C1 segment of cervical spinal cord (tissue), 14 donors: Measurements from ENCODE around the gene ZNF423.

Source experiments
- DNase-seq, 14 donors: peaks; one replicate each; lab custom pipeline; 2025; lab: John Stamatoyannopoulos, UW

ZNF423 gene

DNA sequence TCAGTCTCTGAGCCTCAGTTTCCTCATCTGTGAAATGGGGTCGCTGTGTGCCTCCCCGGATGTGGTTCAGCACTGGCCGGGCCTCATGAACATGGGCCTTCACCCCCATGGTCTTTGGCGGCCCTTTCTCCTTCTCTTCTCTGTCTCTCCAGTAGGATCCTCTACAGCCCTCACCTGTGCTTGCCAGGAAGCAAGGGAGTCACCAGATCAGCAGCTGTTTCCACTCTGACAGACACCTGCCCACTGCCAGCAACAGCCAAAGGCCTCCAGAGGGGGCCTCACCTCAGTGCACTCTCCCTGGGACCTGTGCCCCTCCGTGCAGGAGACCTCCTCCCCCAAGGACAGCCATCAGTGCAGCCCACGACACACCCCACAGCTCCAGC, 392.9 kb downstream of the ZNF423 start:
- no peak for DNase-seq

DNA sequence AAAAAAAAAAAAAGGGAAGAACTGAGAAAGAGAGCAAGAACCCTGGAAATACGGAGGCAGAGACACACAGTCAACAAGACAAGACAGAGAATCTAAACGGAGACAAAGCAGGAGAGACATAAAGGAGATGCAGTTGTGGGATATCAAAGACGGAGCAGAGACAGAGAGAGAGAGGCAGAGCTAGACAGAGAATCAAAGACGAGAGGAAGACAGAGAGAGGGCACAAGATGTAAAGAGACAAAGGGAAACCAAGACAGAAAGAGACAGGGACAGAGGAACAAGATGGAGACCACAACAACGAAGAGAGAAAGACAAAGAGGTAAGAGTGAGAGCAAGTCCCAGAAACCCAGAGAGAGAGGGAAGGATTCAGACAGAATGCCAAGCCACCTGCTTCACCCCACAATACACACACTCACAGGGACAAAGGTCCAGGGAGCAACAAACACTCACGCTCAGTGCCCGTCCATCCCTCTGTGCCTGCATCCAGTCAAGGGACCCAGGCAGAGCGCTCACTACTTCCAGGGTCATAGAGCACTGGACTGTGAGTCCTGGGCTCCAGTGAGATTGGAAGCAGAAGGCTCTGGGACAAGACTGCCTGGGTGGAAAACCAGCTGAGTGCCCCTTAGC, 393.4 kb downstream of the ZNF423 start:
- no peak for DNase-seq

DNA sequence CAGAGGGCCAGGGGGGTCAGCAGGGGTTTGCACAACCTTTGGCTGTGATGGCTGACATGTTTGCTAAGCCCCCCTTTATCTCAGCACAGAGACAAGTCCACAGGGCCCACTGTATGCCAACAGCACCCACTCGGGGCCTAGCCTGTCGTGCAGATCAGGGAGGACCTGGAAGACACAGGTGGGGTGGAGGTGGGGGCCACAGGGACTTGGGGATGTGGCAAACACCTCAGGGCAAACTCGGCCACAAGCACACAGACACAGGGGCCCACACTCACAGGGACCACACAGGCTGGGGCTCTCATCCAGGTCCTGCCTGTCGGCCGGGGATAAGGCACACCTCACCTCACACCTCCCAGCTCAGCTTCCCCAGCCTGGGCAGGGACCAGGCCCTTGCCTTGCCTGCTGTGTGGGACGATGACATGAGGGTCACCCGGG, 394.4 kb downstream of the ZNF423 start:
- no peak for DNase-seq

DNA sequence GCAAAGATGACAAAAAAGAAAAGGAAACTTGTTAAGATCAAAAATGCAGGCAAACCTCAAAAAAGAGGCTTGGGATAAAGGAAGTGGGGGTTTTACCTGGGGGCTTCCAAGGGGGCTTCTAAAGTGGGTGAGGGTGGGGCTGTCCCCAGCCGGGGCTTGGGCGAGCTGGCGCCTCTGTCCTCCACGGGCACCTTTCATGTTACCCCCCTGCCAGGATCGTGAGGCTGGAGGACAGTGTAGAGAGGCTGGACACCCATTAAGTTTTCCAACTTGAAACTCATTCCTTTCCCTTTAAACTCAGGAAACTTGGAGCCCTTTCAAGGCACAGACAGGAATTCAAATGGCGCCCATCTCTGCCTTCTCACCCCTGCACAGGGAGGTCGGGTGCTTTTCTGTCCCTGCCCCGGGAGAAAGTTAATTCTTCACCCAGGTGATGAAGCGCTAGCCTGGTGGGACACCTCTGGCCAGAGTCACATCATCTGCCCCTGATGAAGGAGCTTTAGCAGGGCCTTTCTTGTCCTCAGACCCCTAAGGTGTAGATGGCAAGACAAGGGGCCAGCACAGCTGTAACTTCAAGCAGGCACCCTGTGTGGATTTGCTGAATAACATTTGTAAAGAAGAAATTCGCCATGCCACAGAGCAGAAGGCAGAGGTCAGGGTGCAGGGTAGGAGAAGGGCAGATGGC, 395.0 kb downstream of the ZNF423 start:
- no peak for DNase-seq

DNA sequence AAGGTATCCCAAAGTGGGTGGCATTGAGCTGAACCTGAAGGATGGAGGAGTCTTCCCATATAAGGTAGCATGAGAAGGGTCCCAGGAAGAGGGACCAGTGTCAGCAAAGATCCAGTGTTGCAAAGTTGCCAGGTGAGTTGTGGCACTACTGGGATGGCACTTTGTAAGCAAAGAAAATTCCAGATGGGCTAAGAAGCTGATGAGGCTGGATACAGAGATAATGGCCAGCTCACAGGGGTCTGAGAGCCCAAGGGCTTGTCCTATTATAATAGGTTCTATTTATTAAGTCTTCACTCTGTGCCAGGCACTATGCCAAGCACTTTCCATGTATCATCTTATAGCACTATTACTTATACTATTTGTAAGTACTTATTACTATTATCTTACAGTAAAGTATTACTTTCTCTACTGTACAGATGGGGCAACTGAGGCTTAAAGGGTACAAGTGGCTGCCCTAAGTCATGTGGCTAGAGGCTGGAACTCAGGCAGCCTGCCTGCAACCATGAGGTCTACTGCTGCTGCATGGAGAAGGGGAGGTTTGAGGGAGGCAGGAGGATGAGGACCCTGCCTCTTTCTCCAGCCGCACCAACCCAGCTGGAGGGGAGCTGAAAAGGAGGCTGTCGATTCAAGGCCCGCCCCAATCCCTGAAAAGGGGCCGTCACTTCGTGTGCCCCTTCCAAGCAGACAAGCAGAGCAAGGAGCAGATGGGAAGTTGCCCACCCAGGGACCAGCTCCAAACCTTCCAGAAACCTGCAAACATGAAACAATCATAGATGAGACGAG, 395.8 kb downstream of the ZNF423 start:
- no peak for DNase-seq

DNA sequence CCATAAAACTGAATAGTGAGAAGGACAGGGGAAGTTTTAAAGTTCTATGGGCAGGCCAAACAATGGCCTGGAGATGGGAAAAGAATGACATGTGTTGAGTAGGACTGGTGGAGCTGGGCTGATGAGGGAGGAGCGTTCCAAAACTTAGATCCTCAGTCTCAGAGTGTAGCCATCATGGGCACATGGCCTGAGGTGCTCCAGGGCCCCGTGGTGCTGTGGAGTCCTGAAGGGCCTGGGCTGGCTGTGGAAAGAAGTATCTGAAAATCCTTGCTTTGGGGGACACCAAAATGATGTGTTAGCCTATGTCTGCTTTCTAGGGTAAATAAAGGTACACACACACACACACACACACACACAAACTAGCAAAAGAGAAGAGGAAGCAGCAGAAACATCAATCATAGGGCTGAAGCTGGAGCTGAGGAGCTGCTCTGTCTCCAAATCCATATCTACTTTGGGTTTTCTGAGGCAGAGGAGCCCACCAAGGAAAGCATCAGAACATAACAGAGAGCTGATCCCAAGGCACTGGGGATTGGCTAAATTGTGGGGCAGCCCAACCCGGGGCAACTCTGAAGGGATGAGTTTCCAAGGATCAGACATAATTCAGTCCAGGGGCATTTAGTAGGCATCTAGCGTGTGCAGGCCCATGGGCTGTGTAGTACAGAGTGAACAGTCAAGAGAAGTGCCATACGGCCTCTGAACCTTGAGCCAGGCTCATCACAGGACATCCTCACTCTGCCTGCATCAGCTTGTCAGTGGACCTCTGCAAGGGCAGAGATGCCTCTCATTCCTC, 397.1 kb downstream of the ZNF423 start:
- no peak for DNase-seq

DNA sequence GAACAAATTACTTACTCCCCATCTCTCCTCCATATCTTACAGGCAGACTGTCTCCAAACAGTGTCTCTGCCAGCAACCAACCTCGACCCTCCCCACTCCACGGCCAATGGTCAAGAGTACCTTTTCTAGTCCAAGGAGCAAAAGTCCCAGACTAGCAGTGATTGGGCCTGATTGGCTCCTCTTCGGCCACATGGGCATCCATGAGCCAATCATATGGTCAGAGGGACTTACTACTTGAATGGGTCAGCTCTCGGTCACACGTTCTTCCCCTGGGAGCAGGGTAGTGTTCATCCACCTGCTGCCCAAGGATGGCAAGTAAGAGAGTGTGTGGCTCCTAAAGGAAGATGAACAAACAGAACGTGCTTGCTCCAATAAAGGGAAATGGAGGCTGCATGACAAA, 397.7 kb downstream of the ZNF423 start:
- no peak for DNase-seq

DNA sequence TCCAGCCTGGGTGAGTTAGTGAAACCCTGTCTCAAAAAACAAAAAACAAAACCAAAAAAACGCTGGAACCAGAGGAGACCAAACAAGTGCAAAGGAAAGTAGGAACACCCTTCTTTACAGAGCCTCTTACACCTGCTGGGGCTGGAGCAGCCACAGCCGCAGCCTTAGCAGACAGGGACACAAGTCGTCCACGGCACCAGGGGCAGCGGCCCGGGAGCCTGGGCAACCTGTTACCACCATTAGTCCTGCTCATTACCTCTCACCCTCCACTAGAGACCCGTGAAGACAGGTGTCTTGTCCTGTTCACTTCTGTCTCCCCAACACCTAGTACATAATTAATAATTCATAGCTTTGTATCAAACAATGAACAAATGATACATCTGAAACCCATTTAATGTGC, 398.7 kb downstream of the ZNF423 start:
- no peak for DNase-seq

DNA sequence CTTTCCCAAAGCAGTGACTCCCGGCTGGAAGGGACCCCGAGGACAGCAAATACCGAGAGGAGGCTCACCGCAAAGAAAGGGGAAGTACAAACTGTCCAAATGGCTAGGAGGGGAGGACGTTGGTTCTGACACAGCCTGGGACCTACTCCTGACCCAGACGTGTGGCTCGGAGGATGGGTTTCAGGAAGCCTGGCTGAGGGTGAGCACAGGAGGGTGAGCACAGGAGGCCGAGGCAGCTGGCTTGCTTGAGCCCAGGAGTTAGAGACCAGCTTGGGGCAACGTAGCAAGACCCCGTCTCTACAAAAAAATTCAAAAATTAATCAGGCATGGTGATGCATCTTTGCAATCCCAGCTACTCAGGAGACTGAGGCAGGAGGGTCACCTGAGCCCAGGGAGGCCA, 399.1 kb downstream of the ZNF423 start:
- no peak for DNase-seq

DNA sequence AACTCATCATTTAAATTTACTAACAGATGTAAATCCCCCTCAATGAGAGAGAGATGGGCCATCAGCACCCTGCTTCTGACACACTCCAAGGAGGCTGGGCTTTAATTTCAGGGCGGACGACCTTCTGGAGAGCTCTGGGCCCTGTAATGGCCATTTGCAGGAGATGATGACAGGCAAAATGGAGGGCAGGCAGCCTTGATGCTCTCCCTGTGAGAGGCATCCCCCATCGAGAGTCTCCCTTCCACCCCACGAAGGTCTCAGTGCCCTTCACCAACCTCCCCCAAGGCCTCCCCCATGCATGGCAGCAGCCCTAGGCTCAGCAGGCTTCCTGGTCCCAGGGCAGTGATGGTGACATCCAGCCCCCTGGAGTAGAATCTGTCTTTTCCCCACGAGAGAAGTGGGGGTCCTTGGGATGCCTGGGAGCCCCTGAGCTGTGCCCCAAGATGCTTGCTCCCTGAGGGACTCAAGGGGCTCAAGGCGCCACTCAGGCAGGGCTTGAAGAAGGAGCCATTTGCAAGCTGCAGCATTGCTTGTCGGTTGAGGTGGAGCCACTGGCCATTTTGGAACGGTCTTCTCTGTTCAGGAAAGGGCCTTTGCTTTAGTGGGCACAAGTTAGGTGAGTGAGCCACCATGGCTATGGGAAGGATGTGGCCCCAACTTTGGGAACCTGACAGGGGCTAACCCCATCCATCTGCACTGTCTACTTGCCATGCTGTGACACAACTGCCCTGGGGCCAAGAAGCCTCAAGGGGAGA, 399.7 kb downstream of the ZNF423 start:
- DNase-seq, result no peak

DNA sequence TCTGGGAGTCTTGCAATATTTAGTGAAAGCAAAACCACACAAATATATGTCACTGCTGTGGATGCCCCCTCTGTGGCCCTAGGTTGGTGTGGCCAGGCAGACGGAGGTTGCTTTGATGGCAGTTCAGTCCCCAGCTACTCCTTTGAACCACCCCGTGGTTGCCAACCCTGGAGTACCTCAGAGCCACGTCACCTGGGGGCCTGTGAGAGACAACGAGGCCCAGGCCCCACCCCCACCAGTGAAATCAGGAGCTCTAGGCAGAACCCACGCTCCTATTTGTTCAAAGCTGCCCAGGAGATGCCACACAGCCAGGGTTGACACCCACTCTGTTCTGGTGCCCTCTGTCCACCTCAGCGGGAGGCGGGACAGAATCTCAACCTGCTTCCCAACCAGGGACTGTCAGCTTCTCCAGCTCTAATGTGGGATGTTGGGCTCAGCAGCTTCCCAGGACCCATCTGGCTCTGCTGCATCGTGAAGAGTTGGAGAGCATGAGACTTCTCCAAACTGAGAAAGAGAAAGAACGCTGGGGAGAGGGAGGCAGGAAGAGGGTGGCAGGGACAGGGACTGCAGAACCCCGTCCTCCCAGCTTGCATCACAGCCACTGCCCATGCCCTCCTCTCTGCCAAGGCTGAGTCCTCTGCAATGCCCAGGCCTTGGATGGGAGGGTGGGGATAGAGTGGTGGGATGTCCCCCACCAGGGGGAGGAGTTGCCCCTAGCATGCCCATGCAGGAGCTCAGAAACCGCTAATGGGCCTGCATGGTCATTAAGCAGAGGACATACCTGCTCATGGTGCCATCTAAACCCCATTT, 400.5 kb downstream of the ZNF423 start:
- no peak for DNase-seq

DNA sequence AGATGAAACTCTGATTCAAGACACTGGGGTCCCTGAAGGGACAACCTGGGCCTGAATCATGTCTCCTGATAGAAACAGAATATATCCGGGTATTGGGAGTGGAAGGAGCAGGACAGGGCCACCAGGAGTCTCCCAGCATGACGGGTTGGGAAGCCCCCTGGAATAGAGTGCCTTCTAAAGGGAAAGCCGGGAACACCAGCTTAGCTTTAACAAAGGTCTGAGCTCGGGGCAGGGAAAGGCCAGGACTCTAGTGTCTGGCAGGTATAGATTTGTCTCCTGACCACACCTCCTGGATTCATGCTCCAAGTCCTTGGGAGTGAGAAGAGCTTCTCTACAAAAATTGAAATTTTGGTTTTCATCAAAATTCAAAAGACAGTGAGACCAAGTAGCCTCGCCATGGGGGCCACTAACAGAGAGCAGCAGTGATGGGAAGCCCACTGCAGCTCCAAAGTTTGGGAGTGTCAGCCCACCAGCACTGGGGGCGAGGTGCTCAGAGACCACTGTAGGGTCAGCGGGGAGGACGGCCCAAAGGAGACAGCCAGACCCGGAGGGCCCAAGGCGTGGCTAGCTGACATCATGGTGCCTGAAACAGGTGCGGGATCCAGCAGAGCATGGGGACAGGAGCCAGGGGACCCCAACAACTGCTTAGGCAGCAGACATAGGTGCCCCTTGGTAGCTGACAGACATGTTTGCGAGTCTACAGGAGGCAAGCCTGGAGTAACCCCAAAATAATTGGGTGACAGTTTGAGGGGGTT, 401.3 kb downstream of the ZNF423 start:
- no peak for DNase-seq

DNA sequence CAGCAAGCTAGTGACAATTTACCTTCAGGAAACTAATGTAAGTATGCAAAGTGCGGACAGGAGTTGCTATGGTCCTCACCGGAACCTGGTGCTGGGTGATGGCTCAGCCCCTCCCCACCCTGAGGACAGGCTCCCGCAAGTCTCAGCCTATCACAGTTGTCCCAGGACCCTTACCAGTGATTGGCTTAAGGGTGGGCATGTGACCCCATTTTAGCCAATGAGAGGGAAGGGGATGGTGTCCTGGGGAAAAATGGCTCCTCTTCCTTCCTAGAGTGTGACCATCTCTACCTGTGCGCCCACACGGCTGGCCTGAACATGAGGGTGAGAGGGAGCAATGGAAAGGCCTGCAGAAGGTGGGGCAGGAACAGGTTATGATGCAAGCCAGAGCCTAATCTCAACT, 401.9 kb downstream of the ZNF423 start:
- DNase-seq, result no peak

DNA sequence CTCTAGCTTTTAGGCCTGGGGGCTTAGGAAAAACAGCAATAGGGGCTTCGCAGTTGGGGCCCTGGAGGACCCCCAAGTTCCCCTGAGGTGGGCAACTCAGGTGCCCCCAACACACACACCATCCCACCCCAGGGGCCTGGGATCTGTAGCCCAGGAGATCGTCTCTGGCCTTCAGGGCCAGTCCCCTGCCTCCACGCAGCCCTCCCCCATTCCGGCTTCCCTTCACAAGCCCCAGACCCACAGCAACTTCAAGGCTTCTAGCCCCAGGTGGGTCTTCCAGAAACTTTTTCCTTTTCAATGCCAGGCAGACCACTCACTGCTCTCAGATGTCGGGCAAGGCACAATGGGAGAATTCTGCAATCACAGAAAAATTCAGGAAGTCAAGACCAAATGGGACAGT, 402.9 kb downstream of the ZNF423 start:
- no peak for DNase-seq

DNA sequence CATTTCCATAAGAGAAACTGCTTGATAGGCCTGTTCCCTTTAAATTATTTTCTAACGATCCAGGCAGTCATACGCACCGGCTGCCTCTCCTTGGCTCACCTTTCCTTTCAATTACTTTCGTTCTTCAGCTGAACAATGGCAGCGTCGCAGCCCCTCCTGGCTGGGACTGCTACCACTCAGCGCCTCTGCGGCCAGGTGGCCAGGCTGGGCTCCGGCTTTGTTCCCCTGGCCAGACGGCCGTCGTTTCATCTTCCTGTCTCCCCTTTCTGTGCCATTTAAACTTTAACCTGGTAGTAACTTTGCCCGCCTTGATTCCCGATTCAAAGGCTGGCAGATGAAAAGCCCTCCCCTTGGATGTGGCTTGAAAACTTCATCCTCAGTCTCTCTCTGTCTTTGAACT, 403.3 kb downstream of the ZNF423 start:
- DNase-seq, result no peak

DNA sequence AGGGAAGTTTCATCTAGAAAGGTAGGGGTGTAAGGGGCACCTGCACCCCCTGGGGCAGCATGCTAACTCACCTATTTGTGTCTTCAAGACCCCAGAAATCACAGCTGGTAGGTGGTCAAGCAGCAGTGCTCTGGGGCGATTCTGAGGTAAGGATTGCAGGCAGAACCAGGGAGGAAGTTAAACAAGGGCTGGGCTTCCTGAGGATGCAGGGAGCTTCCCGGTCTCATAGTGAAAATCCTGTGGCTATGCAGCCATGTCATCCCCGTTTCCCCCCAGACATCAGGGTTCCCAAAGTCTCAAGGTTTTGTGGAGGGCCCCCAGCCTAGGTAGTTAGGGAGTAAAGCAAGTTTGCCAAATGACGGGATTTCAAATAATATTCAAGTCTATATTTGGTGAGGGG, 403.8 kb downstream of the ZNF423 start:
- no peak for DNase-seq

DNA sequence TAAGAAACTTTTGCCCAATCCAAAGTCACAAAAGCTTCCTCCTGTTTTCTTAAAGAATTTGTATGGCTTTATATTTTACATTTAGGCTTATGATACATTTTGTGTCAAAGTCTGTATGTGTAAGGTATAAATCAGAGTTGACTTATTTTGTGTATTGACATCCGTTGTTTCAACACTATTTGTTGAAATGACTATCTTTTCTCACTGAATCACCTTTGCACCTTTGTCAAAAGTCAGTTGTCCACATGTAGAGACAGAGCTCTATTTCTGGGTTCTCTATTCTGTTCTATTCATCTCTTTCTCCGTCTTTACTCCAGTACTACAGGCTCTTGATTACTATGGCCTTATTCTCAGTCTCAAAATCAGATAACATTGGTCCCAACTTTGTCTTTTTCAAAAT, 409.1 kb downstream of the ZNF423 start:
- no peak for DNase-seq

DNA sequence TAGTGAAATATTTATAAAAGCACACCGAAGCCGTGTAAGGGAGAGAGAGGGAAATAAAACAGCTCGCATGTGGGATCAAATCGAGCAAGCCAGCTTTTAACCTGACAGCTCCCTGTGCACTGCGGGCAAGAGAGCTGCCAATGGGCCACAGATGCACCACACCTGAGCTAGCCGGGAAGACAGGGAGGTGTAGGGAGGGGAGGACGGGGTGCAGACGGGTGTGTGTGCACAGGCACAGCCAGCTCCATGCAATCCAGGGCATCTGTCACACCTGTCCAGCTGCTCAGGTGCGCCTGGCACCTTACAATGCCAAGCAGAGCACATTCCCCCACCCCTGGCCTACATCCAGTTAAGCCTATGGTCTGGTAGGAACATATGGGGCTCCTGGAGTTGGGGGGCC, 412.3 kb downstream of the ZNF423 start:
- DNase-seq, result no peak

DNA sequence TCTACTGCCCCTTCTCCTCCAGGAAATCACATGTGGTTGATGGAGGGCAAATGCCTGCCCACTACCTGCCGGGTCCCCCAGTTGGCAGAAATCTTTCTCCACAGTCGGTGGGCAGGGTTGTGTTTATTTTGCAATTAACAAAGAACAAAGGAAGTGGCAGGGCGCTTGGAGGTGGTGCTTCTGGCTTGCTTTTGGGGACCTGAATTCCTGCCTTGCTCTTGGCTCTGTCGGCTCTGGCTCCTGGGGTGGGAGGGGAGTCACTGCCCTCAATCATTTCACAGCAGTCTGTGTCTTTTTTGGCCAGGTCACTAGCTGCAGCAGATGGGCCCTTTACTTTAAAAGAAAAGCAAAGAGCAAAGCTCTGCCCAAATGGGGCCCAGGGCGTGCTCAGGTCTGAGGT, 413.1 kb downstream of the ZNF423 start:
- no peak for DNase-seq

DNA sequence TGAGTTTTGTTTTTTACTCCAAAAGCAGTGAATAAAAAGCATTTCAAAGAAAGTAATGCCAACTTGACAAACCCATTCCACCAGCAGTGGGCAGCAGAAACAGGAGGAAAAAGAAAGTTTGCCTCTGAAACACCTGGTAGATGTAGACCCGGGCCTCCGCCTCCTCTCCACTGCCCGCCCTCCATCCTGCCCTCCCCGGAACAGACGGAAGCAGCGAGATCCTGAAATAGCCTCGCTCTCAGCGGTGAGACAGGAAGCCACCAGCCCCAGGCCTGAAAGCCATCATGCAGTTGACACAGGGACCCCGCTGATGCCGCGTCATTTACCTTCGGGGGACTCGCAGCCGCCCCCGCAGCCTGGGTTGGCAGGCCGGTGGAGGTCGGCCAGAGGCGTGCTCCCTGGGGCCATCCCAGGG, 414.5 kb downstream of the ZNF423 start:
- no peak for DNase-seq
